ENCODE data around the gene C17orf75.
"Not testable (repeated sequence)": the region's sequence is repeated elsewhere in the genome, so short reads cannot be mapped to it uniquely, and the experiment has no call there.

C17orf75 gene

DNA sequence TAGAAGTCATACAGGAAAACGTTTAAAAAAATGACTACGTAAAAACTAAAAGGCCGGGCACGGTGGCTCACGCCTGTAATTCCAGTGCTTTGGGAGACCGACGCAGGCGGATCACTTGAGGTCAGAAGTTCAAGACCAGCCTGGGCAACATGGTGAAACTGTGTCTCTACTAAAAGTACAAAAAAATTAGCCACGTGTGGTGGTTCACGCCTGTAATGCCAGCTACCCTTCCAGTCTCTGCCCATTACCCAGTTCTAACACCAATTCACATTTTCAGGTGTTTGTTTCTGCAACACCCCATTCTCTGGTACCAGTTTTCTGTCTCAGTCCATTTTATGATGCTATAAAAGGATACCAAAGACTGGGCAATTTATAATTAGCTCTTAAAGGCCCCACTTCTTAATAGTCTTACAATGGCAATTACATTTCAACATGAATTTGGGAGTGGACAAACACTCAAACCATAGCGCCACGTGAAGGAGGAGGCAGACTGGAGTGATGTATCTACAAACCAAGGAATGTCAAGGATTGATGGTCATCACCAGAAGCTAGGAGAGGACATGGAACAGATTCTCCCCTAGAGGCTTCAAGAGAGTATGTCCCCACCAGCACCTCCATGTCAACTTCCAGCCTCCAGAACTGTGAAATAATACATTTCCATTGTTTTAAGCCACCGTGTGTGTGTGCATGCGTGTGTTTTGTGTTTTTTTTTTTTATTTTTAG, 791 bp upstream of the C17orf75 start:
- no peak for DNase-seq

DNA sequence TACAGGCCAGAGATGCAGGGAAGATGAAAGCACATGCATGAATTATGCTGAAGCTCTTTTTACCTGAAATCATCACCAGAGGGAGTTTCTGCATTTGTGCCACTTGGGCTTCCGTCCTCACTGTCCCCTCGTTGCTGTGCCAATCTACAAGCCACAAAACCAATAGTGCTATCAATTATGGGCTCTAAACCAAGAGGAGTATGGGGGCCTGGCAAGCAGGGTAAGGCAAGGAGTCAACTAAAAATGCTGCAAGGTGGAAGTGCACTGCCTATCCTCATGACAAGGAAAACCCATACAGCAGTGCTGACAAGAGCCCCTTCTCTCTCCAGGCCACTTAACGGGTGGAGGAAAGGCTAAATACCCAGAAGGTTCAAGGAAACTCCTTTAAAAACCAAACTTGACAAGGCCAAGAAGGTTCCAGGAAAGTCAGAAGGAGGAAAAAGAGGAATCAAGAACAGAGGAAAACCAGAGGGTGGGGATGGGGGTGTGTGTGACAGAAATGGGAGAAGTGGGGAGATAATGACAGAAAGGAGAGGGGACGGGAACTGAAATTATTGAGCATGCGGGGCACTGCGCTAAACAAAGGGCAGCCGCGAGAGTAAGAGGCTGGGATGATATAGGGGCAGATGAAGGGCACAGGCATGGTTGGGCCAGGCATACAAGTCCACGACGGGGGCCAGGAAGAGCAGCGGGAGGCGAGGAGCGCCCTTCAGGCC, 674 bp downstream of the C17orf75 start:
- DNase-seq = peak; percentile 8

- no peak for DNase-seq
Observed at GRCh38 chr17:32335687-32336086, 6.3 kb downstream of the C17orf75 start.

GRCh38 chr17:32335046-32335445, 6.9 kb downstream of the C17orf75 start:
- DNase-seq = no peak

- no peak for DNase-seq
Observed at GRCh38 chr17:32333187-32333586, 8.8 kb downstream of the C17orf75 start.

GRCh38 chr17:32331243-32332040, 10.5 kb downstream of the C17orf75 start:
- no peak for DNase-seq

DNA sequence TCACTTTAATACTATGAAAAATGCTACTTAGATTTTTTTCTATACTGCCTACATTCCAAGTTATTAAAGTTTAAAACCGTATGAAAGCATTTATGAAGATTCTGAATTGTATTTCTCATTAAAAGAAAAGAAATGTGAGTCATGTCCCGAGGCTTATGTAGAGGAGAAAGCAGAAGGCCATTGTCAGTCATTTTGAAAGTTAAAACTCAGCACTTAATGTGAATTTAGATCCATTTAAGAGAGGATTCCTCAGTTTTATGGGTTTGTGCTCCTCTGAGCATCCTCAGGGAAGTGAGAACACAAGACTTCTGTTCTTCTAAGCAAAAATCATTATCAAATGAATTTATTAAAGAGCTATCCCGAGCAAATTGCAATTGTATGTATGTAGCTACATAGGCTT, 11.8 kb downstream of the C17orf75 start:
- DNase-seq = no peak

DNA sequence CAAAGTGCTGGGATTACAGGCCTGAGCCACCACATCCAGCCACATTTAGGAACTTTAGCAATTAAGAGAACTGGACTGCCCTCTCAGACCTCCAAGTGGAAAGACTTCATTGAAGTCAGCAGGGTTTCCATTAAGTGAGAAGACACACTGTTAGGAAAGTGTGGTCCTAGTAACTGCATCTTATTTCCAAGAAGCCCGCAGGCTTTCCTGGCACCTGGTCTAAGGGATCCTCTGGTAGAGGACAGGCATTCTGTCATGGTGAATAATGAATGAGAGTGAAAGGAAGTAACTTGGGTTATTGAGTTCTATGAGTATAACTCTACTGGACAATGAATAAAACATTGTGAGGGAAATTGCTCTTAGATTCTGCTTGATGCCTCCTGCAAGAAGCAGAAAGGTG, 14.1 kb downstream of the C17orf75 start:
- DNase-seq = no peak

DNA sequence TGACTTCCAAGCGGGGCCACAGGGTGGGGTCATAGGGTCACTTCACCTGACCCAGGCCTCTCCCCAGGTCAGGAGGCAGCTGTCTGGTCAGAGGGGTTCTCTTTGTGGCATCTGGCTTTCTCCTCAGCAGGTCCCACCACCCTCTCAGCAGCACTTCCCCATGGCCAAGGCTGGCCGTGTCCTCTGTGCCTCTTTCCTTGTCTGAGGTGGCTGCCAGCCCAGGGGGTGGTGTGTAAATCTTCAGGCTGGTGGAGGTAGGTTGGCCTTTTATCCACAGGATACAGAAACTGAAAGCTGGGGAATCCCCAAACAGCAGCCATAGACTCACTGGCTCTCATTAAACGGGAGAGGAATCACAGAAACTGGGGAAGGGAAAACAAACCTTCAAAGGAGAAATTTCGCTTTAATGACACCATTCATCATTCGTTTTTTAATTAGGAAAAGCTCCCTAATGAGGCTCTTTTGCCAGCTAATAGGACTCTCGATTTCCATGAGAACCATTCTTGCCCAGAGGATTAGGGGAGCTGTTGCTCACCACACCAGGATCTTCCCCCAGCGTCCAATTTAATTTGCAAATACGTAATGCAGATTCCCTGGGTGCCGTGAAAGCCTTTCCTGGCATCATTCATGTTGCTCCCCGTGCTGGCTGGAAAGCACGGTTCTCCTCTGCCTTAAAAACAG, 18.0 kb downstream of the C17orf75 start:
- DNase-seq = no peak

DNA sequence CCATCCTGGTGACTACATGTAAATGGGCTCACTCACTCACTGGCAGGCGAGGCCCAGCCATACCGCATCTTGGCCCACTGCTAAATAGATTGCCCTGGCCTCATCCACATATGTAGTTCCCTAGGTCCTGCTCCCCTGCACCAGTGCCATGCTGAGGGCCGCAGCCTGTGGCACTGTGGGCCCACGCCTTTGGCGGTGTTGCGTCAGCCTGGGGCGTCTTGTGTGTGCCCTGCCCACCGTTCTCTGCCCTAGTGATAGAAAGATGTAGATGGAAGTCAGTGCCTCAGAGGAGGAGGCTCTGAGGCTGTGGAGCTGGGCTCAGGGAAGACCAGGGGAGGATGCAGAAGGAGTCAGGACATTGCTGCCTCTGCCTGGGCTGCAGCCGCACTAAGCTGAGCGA, 18.9 kb downstream of the C17orf75 start:
- DNase-seq = no peak

- DNase-seq = no peak
Observed at GRCh38 chr17:32320847-32321246, 21.1 kb downstream of the C17orf75 start.

DNA sequence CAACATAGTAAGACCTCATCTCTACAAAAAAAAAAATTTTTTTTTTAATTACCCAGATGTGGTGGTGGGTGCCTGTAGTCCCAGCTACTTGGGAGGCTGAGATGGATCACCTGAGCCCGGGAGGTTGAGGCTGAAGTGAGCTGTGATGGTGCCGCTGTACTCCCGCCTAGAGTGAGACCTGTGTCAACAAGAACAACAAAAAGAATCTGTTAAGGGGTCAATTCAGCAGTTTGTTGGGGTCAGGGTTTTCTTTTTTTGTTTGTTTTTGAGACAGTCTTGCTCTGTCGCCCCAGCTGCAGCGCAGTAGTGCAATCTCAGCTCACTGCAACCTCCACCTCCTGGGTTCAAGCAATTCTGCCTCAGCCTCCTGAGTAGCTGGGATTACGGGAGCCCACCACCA, 21.9 kb downstream of the C17orf75 start:
- DNase-seq = not testable (repeated sequence)

DNA sequence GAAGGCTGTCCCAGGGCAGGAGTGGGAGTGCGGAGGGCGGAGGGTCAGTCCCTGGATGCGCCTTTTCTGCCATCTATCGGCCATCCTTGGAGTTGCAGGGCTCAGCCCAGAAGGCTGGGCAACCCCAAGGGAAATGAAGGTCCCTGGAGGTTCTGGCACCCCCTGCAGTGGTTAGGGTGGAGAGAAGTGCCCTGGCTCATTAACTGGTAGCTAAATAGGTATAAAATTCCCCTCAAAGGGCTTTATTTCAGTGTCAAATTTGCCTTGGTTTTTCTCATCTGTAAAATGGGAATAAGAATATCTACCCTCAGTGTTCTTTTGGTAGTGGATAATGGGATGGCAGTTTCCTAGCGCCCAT, 22.4 kb downstream of the C17orf75 start:
- peak; percentile 63 for DNase-seq

GRCh38 chr17:32318071-32318470, 23.9 kb downstream of the C17orf75 start:
- no peak for DNase-seq

GRCh38 chr17:32317353-32317752, 24.6 kb downstream of the C17orf75 start:
- no peak for DNase-seq

- not testable (repeated sequence) for DNase-seq
Observed at GRCh38 chr17:32316653-32317052, 25.3 kb downstream of the C17orf75 start.

GRCh38 chr17:32315171-32315570, 26.8 kb downstream of the C17orf75 start:
- DNase-seq = no peak

GRCh38 chr17:32314636-32315035, 27.3 kb downstream of the C17orf75 start:
- DNase-seq = no peak

DNA sequence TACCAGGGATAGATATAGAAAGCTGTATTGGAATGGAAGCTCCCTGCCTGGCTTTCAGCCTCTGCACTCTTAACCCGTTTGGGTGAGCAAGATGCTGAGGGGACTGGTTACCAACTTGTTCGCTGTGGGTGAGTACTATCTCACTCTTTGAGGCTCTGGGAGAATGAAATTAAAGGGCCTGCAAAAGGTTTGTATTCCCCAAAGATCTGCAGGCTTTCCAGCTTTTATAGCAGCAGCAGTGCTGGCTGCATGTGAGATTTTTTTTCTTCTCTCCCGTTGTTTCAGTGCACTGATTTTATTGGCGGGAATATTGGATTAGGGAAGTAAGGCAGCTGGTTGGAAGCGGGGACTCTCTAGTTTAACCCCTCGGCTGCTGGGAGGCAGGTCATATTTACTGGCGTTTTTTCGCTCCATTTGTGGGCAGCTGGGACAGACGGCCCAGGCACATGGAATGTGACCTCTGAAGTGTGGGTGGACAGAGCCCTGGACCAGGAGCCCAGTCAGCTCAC, 30.9 kb downstream of the C17orf75 start:
- no peak for DNase-seq

DNA sequence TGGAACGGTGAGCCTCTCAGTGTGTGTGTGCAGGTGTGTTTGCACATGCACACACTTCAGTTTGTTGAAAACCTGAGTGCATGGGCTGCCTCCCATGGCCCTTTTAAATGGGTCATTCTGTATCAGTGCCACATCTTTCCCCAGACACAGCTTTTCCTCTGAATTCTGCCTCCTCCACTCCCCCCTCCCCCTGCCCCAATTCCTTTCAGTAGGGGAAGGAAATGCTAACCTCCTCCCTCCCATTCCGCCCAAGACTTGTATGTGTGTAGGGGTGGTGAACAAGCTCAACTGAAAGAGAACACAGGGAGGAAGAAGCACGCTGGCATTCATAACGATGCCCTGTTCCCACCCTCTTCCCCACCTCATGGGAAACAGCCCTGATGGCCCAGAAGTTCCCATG, 34.3 kb downstream of the C17orf75 start:
- no peak for DNase-seq

DNA sequence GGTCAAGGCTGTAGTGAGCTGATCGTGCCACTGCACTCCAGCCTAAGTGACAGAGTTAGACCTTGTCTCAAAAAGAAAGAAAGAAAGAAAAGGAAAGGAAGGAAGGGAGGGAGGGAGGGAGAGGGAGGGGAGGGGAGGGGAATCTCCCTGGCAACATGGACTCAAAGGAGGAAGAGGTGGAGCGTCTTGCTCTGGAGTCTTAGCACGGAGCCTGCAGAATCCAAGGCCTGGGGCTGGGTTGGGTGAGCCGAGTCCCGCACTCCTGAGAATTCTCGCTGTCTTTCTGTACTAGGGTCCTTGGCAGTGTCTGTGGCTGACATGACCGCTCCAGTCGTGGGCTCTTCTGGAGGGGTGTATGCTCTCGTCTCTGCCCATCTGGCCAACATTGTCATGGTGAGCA, 36.9 kb downstream of the C17orf75 start:
- no peak for DNase-seq

GRCh38 chr17:32303781-32304288, 38.1 kb downstream of the C17orf75 start:
- no peak for DNase-seq

All from effector CD8-positive, alpha-beta T cell (primary cell).